Trophoblast cell (in vitro differentiated cells and primary cell): ENCODE measurements around the gene SORL1.

ENCODE experiments used
- DNase-seq, 2 donors: peaks; one replicate each; pipeline ENCODE4 v3.0.0-alpha.2; 2016
- H2AFZ ChIP-seq: 2 replicates; pipeline ENCODE4 v1.6.1; 2013; ENCODE audit warnings: low read length, moderate library complexity, mild to moderate bottlenecking; ENCODE audit not compliant: insufficient read depth, poor library complexity
- H2AK5ac ChIP-seq: 2 replicates; pipeline ENCODE4 v1.6.1; 2013; ENCODE audit warnings: mild to moderate bottlenecking, low read length
- H2BK120ac ChIP-seq: 2 replicates; pipeline ENCODE4 v1.6.1; 2013; ENCODE audit warnings: low read length, mild to moderate bottlenecking, moderate library complexity; ENCODE audit not compliant: insufficient read depth, poor library complexity
- H2BK12ac ChIP-seq: 2 replicates; pipeline ENCODE4 v1.6.1; 2013; ENCODE audit warnings: mild to moderate bottlenecking, low read length, moderate library complexity
- H2BK5ac ChIP-seq: 2 replicates; pipeline ENCODE4 v1.6.1; 2013; ENCODE audit warnings: low read length, low read depth, moderate library complexity, mild to moderate bottlenecking; ENCODE audit not compliant: poor library complexity
- H3K14ac ChIP-seq: 2 replicates; pipeline ENCODE4 v1.6.1; 2013; ENCODE audit warnings: mild to moderate bottlenecking, low read length
- H3K18ac ChIP-seq: 2 replicates; pipeline ENCODE4 v1.6.1; 2013; ENCODE audit warnings: mild to moderate bottlenecking, low read length
- H3K23ac ChIP-seq: 2 replicates; pipeline ENCODE4 v1.6.1; 2013; ENCODE audit warnings: low read length
- H3K27ac ChIP-seq: 2 replicates; pipeline ENCODE4 v1.5.1; 2013; ENCODE audit warnings: low read depth, mild to moderate bottlenecking, inconsistent platforms, low read length, moderate library complexity
- H3K27me3 ChIP-seq: 2 replicates; pipeline ENCODE4 v1.6.1; 2013; ENCODE audit warnings: inconsistent platforms, mild to moderate bottlenecking, low read length, moderate library complexity; ENCODE audit not compliant: insufficient read depth
- H3K36me3 ChIP-seq, 2 experiments: 1 replicate in 1 of 2; 2 replicates in 1 of 2; pipeline ENCODE4 v1.6.1; 2013; ENCODE audit warnings: low read length in 2 of 2, mild to moderate bottlenecking in 2 of 2, moderate library complexity in 1 of 2; ENCODE audit not compliant: insufficient read depth in 2 of 2, control insufficient read depth in 1 of 2
- H3K4ac ChIP-seq: 2 replicates; pipeline ENCODE4 v1.6.1; 2013; ENCODE audit warnings: low read depth, mild to moderate bottlenecking, low read length, moderate library complexity
- H3K4me1 ChIP-seq, 2 experiments: 1 replicate in 1 of 2; 2 replicates in 1 of 2; pipeline ENCODE4 v1.6.1; 2013; ENCODE audit warnings: low read length in 2 of 2, mild to moderate bottlenecking in 2 of 2, moderate library complexity in 1 of 2; ENCODE audit not compliant: insufficient read depth in 2 of 2, control insufficient read depth in 1 of 2
- H3K4me2 ChIP-seq: 2 replicates; pipeline ENCODE4 v1.6.1; 2013; ENCODE audit warnings: inconsistent platforms, mild to moderate bottlenecking, low read length, moderate library complexity
- H3K4me3 ChIP-seq: 2 replicates; pipeline ENCODE4 v1.5.1; 2013; ENCODE audit warnings: mild to moderate bottlenecking, low read depth, low read length, inconsistent platforms
- H3K79me1 ChIP-seq: one replicate; pipeline ENCODE4 v1.6.1; 2013; ENCODE audit warnings: low read length
- H3K79me2 ChIP-seq: 2 replicates; pipeline ENCODE4 v1.6.1; 2013; ENCODE audit warnings: low read length, mild to moderate bottlenecking; ENCODE audit not compliant: control insufficient read depth, insufficient read depth, poor library complexity
- H3K9ac ChIP-seq: 2 replicates; pipeline ENCODE4 v1.6.1; 2013; ENCODE audit warnings: mild to moderate bottlenecking, low read length
- H3K9me3 ChIP-seq: 2 replicates; pipeline ENCODE4 v1.6.1; 2013; ENCODE audit warnings: low read depth, mild to moderate bottlenecking, control low read depth, inconsistent platforms, low read length; ENCODE audit not compliant: insufficient read depth
- H4K12ac ChIP-seq: 2 replicates; pipeline ENCODE4 v1.6.1; 2013; ENCODE audit warnings: low read depth, mild to moderate bottlenecking, low read length, moderate library complexity
- H4K8ac ChIP-seq: 2 replicates; pipeline ENCODE4 v1.6.1; 2013; ENCODE audit warnings: low read depth, mild to moderate bottlenecking, low read length, moderate library complexity
- H4K91ac ChIP-seq: one replicate; pipeline ENCODE4 v1.6.1; 2013; ENCODE audit warnings: low read depth, mild to moderate bottlenecking, low read length, moderate library complexity
- WGBS: extraction: QIAGEN DNeasy Blood & Tissue Kit; methylation state at CpG from one replicate; pipeline ENCODE4 v1.1.7; 2013; ENCODE audit warnings: missing lambda C conversion rate; ENCODE audit not compliant: insufficient read length, insufficient coverage; ENCODE audit errors: extremely low coverage; 5-methylcytosine and 5-hydroxymethylcytosine counted together

SORL1 gene

DNA sequence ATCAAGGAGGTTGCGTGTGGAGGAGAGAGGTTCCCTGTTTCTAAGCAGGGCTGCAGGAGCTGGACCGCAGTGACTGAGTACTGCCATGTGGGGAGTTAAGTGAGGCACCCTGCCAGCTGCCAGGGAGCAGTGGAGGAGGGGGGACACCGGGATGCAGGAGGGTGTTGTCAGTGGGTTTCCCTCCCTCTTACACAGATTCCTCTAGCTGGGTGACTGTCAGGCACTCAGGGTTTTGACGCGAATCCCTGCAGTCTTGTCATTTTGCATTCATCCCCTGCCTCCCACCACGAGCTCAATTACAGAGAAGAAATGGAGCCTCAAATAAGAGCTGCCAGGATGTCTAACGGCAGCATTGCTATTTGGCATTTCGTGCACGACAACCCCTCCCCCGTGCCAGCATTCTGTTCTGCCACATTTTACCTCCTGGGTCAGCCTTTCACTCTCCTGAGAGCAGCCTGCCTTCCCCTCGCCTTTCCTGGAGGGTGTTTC, 120.5 kb downstream of the SORL1 start:
- no peak overlapping the region for H2BK5ac ChIP-seq
- no peak overlapping the region for H3K27ac ChIP-seq
- no peak overlapping the region for H4K12ac ChIP-seq
- H3K14ac ChIP-seq: no peak overlapping the region
- H3K9ac ChIP-seq: no peak overlapping the region
- H3K23ac ChIP-seq: no peak overlapping the region
- H2BK120ac ChIP-seq: no peak overlapping the region
- no peaks in the 10 kb centered on the region for H3K27me3 ChIP-seq
- H3K36me3 ChIP-seq: peaks cover 0 to 3% of the 10 kb centered on the region in 2 experiments
- no peak overlapping the region for H3K18ac ChIP-seq
- peaks cover 1% of the 10 kb centered on the region for H3K9me3 ChIP-seq
- H3K79me1 ChIP-seq: no peaks in the 10 kb centered on the region
- H4K91ac ChIP-seq: no peak overlapping the region
- H3K4ac ChIP-seq: no peak overlapping the region
- no peak overlapping the region for H2BK12ac ChIP-seq
- DNase-seq: no peak
- H3K4me1 ChIP-seq: no peaks in the 10 kb centered on the region
- H3K4me2 ChIP-seq: no peak overlapping the region
- WGBS: no CpG with 5 or more reads among the region's 11 CpGs
- no peaks in the 10 kb centered on the region for H3K79me2 ChIP-seq
- no peak overlapping the region for H4K8ac ChIP-seq
- H2AK5ac ChIP-seq: no peak overlapping the region
- H3K4me3 ChIP-seq: no peak overlapping the region
- no peak overlapping the region for H2AFZ ChIP-seq

DNA sequence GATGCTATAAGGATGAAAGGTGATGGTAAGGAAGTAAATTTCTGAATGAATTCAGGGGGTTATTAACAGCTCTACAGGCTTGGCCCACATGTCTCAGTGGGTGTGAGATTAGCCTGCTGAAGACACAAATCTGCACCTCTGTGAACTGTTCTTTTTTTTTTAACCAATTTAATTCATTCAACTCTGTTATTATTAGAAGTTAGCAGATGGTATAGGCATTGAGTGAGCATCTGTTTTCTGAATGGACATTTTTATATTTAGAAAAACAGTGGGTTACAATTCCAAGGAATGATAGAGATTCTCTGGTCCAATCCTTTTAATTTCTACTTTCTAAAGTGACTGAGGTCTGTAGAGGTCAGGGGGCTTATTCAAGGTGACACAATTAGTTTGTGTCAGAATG, 122.7 kb downstream of the SORL1 start:
- H3K4me1 ChIP-seq: no peaks in the 10 kb centered on the region
- H3K4me3 ChIP-seq: no peak overlapping the region
- no peak overlapping the region for H3K4me2 ChIP-seq
- no peak overlapping the region for H2AFZ ChIP-seq
- H3K4ac ChIP-seq: no peak overlapping the region
- no peak overlapping the region for H3K23ac ChIP-seq
- H3K9ac ChIP-seq: no peak overlapping the region
- H4K8ac ChIP-seq: no peak overlapping the region
- DNase-seq: no peak
- no peak overlapping the region for H2AK5ac ChIP-seq
- H3K79me2 ChIP-seq: no peaks in the 10 kb centered on the region
- H4K91ac ChIP-seq: no peak overlapping the region
- no peak overlapping the region for H2BK120ac ChIP-seq
- H3K27ac ChIP-seq: no peak overlapping the region
- H3K9me3 ChIP-seq: peaks cover 1% of the 10 kb centered on the region
- H3K79me1 ChIP-seq: no peaks in the 10 kb centered on the region
- H3K27me3 ChIP-seq: no peaks in the 10 kb centered on the region
- no peak overlapping the region for H3K18ac ChIP-seq
- H4K12ac ChIP-seq: no peak overlapping the region
- no peak overlapping the region for H2BK12ac ChIP-seq
- H2BK5ac ChIP-seq: no peak overlapping the region
- H3K14ac ChIP-seq: no peak overlapping the region
- H3K36me3 ChIP-seq: peaks cover 0 to 3% of the 10 kb centered on the region in 2 experiments

DNA sequence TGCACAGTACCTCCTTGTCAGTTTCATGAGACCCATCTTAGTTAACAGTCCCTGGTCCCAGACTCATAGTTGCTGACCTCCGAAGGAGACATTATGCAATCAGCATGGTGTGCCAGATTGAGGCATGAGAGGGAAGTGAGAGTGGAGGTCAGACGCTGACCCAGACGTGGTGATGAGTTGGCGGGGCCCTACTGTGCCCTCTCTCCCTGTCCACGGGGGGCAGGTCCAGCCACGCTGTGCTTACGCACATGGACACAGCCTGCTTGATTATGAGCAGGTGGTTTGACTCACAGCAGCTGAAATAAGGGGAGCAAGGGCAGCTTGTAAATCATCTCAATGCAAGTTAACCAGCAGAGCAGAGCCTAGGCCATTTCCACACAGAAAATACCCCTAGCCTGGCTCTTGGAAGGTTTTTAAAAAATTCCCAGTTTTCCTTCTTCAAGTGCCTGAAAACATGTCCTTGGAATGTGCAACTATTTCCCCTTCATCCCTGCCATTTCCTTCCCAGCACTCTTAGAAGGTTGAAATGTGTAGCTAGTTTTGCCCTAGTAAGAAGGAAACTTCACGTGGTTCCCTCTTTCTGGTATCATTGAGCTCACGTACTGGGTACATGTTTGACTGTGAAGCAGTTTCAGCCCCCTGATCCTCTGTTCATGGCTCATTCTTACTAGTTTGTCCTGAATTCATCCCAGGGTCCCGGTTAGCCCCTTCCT, 123.3 kb downstream of the SORL1 start:
- no peak overlapping the region for H2BK5ac ChIP-seq
- no peak overlapping the region for H2BK12ac ChIP-seq
- no peak overlapping the region for H4K8ac ChIP-seq
- no peak overlapping the region for H3K27ac ChIP-seq
- no peak overlapping the region for H3K4me3 ChIP-seq
- H4K91ac ChIP-seq: no peak overlapping the region
- no peaks in the 10 kb centered on the region for H3K79me1 ChIP-seq
- H3K23ac ChIP-seq: no peak overlapping the region
- no peak overlapping the region for H3K4me2 ChIP-seq
- no peak overlapping the region for H2BK120ac ChIP-seq
- no peak overlapping the region for H2AK5ac ChIP-seq
- no peak overlapping the region for H4K12ac ChIP-seq
- no peak overlapping the region for H3K9ac ChIP-seq
- H3K18ac ChIP-seq: no peak overlapping the region
- peaks cover 1% of the 10 kb centered on the region for H3K9me3 ChIP-seq
- WGBS: no CpG with 5 or more reads among the region's 10 CpGs
- no peaks in the 10 kb centered on the region for H3K4me1 ChIP-seq
- DNase-seq: peak; percentile 40 to 54
- H3K27me3 ChIP-seq: no peaks in the 10 kb centered on the region
- no peaks in the 10 kb centered on the region for H3K79me2 ChIP-seq
- no peak overlapping the region for H3K14ac ChIP-seq
- peaks cover 0 to 3% of the 10 kb centered on the region in 2 experiments for H3K36me3 ChIP-seq
- no peak overlapping the region for H2AFZ ChIP-seq
- no peak overlapping the region for H3K4ac ChIP-seq

DNA sequence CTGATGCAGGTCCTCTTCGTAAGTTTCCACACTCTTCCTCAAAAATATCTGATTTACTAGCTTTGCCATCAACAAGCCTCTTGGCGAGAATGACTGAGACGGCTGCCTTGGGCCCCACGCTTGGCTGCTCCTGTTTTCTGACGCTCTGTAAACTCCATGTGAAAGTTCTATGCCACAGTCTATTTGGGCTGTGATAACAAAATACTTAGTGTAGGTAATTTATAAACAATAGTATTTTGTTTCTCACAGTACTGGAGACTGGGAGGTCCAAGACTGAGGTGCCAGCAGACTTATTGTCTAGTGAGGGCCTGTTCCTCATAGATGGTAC, 123.8 kb downstream of the SORL1 start:
- Histone ChIP-seq H2BK5ac (no peak overlapping the region), H3K14ac (no peak overlapping the region), H3K23ac (no peak overlapping the region), H3K27ac (no peak overlapping the region), H3K18ac (no peak overlapping the region), H4K91ac (no peak overlapping the region), H3K79me1 (no peaks in the 10 kb centered on the region), H2BK12ac (no peak overlapping the region), H3K4me3 (no peak overlapping the region), H3K36me3 (peaks cover 0 to 3% of the 10 kb centered on the region in 2 experiments), H3K4me2 (no peak overlapping the region), H3K4me1 (no peaks in the 10 kb centered on the region), H2AK5ac (no peak overlapping the region), H4K12ac (no peak overlapping the region), H3K79me2 (no peaks in the 10 kb centered on the region), H4K8ac (no peak overlapping the region), H2BK120ac (no peak overlapping the region), H3K27me3 (no peaks in the 10 kb centered on the region), H3K9me3 (peaks cover 1% of the 10 kb centered on the region), H2AFZ (no peak overlapping the region), H3K9ac (no peak overlapping the region), H3K4ac (no peak overlapping the region)
- no peak for DNase-seq
- no CpG with 5 or more reads among the region's 5 CpGs for WGBS
